Measurements from ENCODE around the gene ATP1B4. TPM values are rescaled to one million over a fixed set of nuclear protein-coding genes. Genes with fewer than 3 reads are reported as not detected.

The ATP1B4 gene
- total and polyA plus RNA-seq, 10 of the 15 experiments (the other 5 are each of a cell fraction or from before 2014, with no cell fraction given), result not detected

DNA sequence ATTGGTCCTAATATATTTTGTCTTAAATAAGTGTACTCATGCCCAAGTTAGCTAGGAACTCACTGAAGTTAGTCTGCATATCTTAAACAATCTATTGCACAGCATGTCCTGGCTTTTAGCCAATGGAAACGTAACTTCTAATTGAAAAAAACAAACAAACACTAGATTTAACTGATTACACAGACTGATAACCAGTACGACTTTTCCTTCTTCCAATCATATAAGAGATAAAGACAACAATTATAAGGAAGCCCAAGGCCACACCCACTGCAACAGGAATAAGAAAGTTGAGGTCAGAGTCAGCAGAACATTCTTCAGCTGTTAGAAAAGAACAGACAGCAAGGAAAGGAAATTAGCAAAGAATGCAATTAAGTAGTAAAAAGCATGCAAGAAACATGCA is 66.4 kb downstream of the ATP1B4 start:
- ChIA-PET CTCF (interaction anchor here (1.3 kb wide), 1 partner anchor 24 kb away, joined by 4 read pairs; no protein-coding TSS in a partner anchor), SMC1A (ENCODE audit: uncharacterized antibody, unreplicated experiment) (interaction anchor here (1.0 kb wide), 1 partner anchor 193 kb away, joined by 3 read pairs; no protein-coding TSS in a partner anchor), POLR2A (no interaction called here), RAD21 (ENCODE audit: unreplicated experiment) (no interaction called here)
- DNase-seq (ENCODE audit: low read depth, low spot score) (no peak), FAIRE-seq (no peak), ATAC-seq (no peak)
- Histone ChIP-seq H3K4me1 (ENCODE audit: control insufficient read depth, insufficient read depth, low read length) (no peaks in the 10 kb centered on the region), H3K9ac (ENCODE audit: control insufficient read depth, insufficient read depth, low read length) (no peak overlapping the region), H3K4me2 (ENCODE audit: control insufficient read depth, insufficient read depth) (no peak overlapping the region), H2AFZ (ENCODE audit: control insufficient read depth, low read depth, low read length) (no peak overlapping the region), H3K27me3 (replicated peaks in 1 of 2; ENCODE audit: control insufficient read depth in 2 of 2, insufficient read depth in 2 of 2, low read length in 1 of 2) (no peaks in the 10 kb centered on the region), H3K79me2 (ENCODE audit: control insufficient read depth, insufficient read depth, low read length) (no peaks in the 10 kb centered on the region), H4K20me1 (ENCODE audit: control insufficient read depth, insufficient read depth) (no peaks in the 10 kb centered on the region), H3K9me3 (replicated peaks; ENCODE audit: control insufficient read depth, insufficient read depth, low read length) (no peaks in the 10 kb centered on the region), H3K36me3 (ENCODE audit: control insufficient read depth in 2 of 2, insufficient read depth in 2 of 2, low read length in 1 of 2) (no peaks in the 10 kb centered on the region), H3K4me3 (no peak overlapping the region), H3K27ac (ENCODE audit: control insufficient read depth, insufficient read depth) (no peak overlapping the region)
- intact Hi-C loops (cut with micrococcal nuclease; ENCODE audit: unreplicated experiment), result no loop called here
- WGBS (ENCODE audit: insufficient coverage, insufficient replicate concordance, low lambda C conversion rate, missing lambda C conversion rate), result 60% methylated on average over 2 of the region's 2 CpGs
- no TSS peak for BruUV-seq (replicated peaks)
- TF ChIP-seq ZZZ3 (IDR thresholded peaks at IDR 0.05; ENCODE audit: control insufficient read depth, insufficient read length, low read depth), result no peak
- in situ Hi-C loops (cut with MboI), result no loop called here

DNA sequence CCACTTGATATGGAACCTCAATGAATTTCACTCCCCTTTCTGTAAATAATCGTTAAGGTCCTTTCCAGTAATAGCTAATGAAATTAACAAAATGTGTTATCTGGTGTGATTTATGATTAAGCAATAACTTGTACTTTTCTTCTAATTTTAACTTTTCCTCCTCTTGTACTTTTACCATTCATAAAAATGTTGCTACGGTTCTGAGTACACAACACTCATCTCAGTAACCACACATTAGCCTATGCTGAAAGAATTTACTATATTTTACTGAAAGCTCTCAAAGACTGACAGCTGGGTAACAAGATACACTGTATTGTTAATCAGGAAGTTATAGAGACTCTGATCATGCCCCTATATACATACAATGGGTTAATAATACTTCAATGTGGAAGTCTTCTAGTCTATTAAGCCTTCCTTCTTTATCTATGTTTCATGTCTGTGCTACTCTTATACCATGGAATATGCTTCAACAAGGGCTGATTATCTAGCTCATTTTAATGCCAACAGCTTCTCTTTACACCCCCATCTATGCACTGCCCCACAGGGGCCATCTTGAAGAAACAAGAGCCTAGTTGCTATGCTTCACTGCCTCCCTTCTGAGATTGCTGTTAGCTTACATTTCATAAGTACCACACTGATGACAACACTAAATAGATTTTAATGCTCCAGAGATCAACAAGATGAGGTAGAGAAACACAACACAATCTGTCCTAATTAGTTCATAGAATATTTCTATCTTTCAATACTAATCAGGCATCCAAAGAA is 68.1 kb downstream of the ATP1B4 start:
- BruUV-seq (replicated peaks), result no TSS peak

More for the DNA sequence above, 68.1 kb downstream of the ATP1B4 start:
- H3K27ac ChIP-seq (ENCODE audit: control insufficient read depth, insufficient read depth), result no peak overlapping the region
- ChIA-PET CTCF (no interaction called here), SMC1A (ENCODE audit: uncharacterized antibody, unreplicated experiment) (interaction anchor here (0.6 to 1.3 kb wide), 2 partner anchors 10 to 518 kb away, joined by 3 to 4 read pairs; no protein-coding TSS in a partner anchor), RAD21 (ENCODE audit: unreplicated experiment) (no interaction called here), POLR2A (no interaction called here)
- intact Hi-C loops (cut with micrococcal nuclease; ENCODE audit: unreplicated experiment), result no loop called here
- in situ Hi-C loops (cut with MboI), result no loop called here
- no peak overlapping the region for H2AFZ ChIP-seq (ENCODE audit: control insufficient read depth, low read depth, low read length)
- no peaks in the 10 kb centered on the region for H4K20me1 ChIP-seq (ENCODE audit: control insufficient read depth, insufficient read depth)
- no peaks in the 10 kb centered on the region for H3K27me3 ChIP-seq (replicated peaks in 1 of 2; ENCODE audit: control insufficient read depth in 2 of 2, insufficient read depth in 2 of 2, low read length in 1 of 2)
- 2% methylated on average over 2 of the region's 2 CpGs for WGBS (ENCODE audit: insufficient coverage, insufficient replicate concordance, low lambda C conversion rate, missing lambda C conversion rate)
- H3K9ac ChIP-seq (ENCODE audit: control insufficient read depth, insufficient read depth, low read length), result no peak overlapping the region
- TF ChIP-seq JUNB (IDR thresholded peaks at IDR 0.05) (peak; percentile 64), YY1 (IDR thresholded peaks at IDR 0.05; ENCODE audit: low read depth, low read length) (peak; percentile 42; the same call in 1 of the 2 replicates), RUNX3 (IDR thresholded peaks at IDR 0.05; ENCODE audit: low read length) (peak; percentile 48)
- TF ChIP-seq, protein P1, sequence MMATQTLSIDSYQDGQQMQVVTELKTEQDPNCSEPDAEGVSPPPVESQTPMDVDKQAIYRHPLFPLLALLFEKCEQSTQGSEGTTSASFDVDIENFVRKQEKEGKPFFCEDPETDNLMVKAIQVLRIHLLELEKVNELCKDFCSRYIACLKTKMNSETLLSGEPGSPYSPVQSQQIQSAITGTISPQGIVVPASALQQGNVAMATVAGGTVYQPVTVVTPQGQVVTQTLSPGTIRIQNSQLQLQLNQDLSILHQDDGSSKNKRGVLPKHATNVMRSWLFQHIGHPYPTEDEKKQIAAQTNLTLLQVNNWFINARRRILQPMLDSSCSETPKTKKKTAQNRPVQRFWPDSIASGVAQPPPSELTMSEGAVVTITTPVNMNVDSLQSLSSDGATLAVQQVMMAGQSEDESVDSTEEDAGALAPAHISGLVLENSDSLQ (IDR thresholded peaks at IDR 0.05), result peak; percentile 67
- TF ChIP-seq, protein P2, sequence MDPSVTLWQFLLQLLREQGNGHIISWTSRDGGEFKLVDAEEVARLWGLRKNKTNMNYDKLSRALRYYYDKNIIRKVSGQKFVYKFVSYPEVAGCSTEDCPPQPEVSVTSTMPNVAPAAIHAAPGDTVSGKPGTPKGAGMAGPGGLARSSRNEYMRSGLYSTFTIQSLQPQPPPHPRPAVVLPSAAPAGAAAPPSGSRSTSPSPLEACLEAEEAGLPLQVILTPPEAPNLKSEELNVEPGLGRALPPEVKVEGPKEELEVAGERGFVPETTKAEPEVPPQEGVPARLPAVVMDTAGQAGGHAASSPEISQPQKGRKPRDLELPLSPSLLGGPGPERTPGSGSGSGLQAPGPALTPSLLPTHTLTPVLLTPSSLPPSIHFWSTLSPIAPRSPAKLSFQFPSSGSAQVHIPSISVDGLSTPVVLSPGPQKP (IDR thresholded peaks at IDR 0.05; ENCODE audit: low read depth, low read length), result no peak
- H3K36me3 ChIP-seq (ENCODE audit: control insufficient read depth in 2 of 2, insufficient read depth in 2 of 2, low read length in 1 of 2), result no peaks in the 10 kb centered on the region
- no peaks in the 10 kb centered on the region for H3K9me3 ChIP-seq (replicated peaks; ENCODE audit: control insufficient read depth, insufficient read depth, low read length)
- DNase-seq (ENCODE audit: low read depth, low spot score) (no peak), FAIRE-seq (no peak), ATAC-seq (no peak; the same call in 1 of the 3 replicates)
- no peak overlapping the region for H3K4me3 ChIP-seq
- H3K4me2 ChIP-seq (ENCODE audit: control insufficient read depth, insufficient read depth), result no peak overlapping the region
- H3K79me2 ChIP-seq (ENCODE audit: control insufficient read depth, insufficient read depth, low read length), result no peaks in the 10 kb centered on the region
- H3K4me1 ChIP-seq (ENCODE audit: control insufficient read depth, insufficient read depth, low read length), result no peaks in the 10 kb centered on the region
